HepG2 (cell line): ENCODE measurements around the gene TJP1.

Experiments
- NFATC3 ChIP-seq: sonication (generic); formaldehyde crosslinking; IDR thresholded peaks from 2 replicates; pipeline ENCODE4 v1.5.1; 2020; ENCODE audit warnings: mild to moderate bottlenecking, missing genetic modification reagents
- SMC3 ChIP-seq: IDR thresholded peaks from 2 replicates; pipeline ENCODE4 v1.6.1; 2011; ENCODE audit warnings: low read length, improper control_type of control experiment
- SUZ12 ChIP-seq: fragments of 150-350 bp; IDR thresholded peaks from 2 replicates; pipeline ENCODE4 v1.6.1; 2014; ENCODE audit warnings: low read depth, low read length
- ZNF549 ChIP-seq: sonication (generic); formaldehyde crosslinking; IDR thresholded peaks from 2 replicates; pipeline ENCODE4 v1.5.0; 2020; ENCODE audit warnings: missing genetic modification reagents
- TF ChIP-seq, protein P1 (sequence below): sonication (generic); formaldehyde crosslinking; IDR thresholded peaks from 2 replicates; pipeline ENCODE4 v1.5.0; 2020; ENCODE audit warnings: mild to moderate bottlenecking, missing genetic modification reagents, moderate library complexity

DNA sequence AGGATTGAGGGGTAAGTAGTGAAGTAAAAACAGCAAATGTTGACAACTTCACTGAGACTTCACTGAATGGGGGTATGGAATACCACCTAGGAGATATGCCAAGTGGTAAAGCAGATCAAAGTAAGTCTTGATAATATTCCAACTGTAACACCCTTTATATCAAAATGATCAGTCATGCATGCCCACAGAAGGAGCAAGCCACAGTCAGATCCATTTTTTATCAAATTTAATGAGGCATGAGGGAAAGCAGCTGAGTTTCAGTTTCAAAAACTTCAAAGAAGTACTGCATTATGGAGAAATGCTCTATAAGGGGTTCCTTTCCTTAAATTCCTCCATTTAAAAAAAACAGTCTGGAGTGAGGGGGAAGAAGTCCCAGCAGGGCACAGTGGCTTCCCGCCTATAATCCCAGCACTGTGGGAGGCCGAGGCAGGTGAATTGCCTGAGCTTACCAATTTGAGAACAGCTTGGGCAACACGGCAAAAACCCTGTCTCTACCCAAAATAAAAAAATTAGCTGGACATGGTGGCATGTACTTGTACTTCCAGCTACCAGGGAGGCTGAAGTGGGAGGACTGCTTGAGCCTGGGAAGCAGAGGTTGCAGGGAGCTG is 56.9 kb downstream of the TJP1 start:
- TF ChIP-seq SUZ12 (no peak), NFATC3 (CRISPR knock-in tag) (no peak), ZNF549 (CRISPR knock-in tag) (no peak), SMC3 (no peak)
- TF ChIP-seq, protein P1, sequence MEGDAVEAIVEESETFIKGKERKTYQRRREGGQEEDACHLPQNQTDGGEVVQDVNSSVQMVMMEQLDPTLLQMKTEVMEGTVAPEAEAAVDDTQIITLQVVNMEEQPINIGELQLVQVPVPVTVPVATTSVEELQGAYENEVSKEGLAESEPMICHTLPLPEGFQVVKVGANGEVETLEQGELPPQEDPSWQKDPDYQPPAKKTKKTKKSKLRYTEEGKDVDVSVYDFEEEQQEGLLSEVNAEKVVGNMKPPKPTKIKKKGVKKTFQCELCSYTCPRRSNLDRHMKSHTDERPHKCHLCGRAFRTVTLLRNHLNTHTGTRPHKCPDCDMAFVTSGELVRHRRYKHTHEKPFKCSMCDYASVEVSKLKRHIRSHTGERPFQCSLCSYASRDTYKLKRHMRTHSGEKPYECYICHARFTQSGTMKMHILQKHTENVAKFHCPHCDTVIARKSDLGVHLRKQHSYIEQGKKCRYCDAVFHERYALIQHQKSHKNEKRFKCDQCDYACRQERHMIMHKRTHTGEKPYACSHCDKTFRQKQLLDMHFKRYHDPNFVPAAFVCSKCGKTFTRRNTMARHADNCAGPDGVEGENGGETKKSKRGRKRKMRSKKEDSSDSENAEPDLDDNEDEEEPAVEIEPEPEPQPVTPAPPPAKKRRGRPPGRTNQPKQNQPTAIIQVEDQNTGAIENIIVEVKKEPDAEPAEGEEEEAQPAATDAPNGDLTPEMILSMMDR (CRISPR knock-in tag), result no peak
